Vein endothelial cell (primary cell): ENCODE data around the gene TBL2. TPM values are rescaled to one million over a fixed set of nuclear protein-coding genes. Genes with fewer than 3 reads are reported as not detected.

Experiments used
- total RNA-seq: library from RNA; depleted of rRNA; stranded (reverse); fragments of >200 nt; gene quantifications from 2 replicates; pipeline ENCODE4 v1.2.3, GENCODE V29; 2012

Gene TBL2, protein sequence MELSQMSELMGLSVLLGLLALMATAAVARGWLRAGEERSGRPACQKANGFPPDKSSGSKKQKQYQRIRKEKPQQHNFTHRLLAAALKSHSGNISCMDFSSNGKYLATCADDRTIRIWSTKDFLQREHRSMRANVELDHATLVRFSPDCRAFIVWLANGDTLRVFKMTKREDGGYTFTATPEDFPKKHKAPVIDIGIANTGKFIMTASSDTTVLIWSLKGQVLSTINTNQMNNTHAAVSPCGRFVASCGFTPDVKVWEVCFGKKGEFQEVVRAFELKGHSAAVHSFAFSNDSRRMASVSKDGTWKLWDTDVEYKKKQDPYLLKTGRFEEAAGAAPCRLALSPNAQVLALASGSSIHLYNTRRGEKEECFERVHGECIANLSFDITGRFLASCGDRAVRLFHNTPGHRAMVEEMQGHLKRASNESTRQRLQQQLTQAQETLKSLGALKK
- 44.0 and 52.3 TPM in 2 replicates for total RNA-seq

GRCh38 chr7:73578342-73579128, at the start of gene TBL2:
TBL2 (minus strand) TSS chr7:73578579; CDS start chr7:73578549, 30 bp downstream.

DNA sequence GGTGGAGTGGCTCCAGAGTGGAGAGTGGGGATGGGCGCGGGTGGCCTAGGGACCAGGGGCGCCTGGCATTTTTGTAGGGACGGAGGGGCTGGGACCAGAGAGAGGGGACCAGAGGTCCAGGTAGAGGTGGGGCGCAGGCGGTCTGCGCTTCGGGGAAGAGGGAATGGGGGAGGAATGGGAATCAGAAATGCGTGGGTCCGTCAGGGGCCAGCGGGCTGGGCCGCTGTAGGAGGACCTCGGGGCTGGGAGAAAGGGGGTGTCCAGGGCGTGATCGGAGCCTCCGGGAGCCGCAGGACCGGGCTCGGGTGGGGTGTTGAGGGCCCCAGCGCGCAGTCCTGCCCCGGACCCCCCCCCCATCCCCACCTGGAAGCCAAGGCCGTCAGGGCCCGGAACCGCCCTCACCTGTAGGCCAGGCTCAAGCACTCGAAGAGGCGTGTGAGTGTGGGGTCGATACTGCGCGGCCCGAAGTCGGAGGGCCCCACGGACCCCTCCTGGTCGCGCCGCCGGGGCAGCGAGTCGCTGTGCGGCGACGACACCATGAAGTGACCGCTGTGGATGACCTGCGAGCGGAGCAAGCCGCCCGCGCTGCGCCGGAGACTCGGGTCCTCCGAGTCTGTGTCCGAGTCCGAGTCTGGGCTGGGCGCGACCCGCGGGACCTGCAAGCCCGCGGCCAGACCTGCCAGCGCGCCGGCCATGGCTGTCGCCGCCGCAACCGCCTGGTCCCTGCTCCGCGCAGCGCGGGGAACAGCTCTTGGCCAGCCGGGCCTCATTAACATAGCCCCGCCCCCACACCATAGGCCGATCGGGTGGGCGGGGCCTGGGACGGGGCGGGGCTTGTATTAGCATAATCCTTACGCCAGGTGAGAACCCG, 45.7 kb upstream of the TBL2 start, which contains the start of gene MLXIPL:
TSS of gene MLXIPL (minus strand) at position 725 of the 871 bp plus-strand sequence. CDS start at position 695, 30 bp downstream.

DNA sequence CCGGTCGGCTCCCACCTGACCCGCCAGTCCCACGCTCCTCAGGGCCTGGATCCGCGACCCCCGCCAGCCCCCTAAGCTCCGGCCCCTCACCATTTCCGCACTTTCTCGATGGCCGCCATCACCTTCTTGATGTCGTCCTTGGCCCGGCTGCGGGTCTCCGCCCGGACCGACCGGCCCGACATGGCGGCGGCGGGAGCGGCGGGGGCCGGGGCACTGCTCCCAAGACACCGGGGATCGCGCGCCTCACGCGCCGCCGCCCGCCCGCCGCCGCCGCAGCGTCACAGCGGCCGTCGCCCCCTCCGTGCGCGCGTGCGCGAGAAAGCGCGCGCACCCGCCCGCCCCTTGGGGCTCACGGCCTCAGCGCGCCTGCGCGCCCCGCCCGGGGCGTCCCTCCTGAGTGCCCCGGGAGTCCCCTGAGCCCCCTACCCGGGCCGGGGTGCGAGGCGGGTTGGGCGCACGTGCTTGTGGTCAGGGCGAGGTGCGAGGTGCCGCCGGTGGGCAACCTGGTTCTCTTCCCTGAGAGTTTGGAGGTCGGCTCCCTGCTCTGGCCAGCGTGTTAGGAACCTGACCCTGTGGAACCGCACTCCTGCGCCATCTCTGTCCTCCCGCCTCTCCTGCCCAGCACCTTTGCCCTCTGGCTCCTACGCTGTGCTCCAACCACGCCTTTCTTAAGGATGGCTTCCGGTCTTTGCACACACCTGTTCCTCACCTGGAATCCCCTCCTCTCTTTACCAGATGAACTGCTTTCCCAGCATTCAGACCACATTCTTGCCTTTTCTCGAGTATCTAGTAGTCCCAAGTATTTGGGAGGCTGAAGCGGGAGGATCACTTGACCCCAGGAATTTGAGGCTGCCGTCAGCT, 20.8 kb downstream of the TBL2 start, which contains the start of gene BCL7B:
TSS of gene BCL7B (minus strand) at position 294 of the 861 bp plus-strand sequence. CDS start at position 182, 112 bp downstream.

GRCh38 chr7:73522105-73522872, 56.1 kb downstream of the TBL2 start, which contains the start of gene BAZ1B:
BAZ1B (minus strand) TSS chr7:73522293; CDS start chr7:73521933, 360 bp downstream.

Other genes with a start within 250 kb of the TBL2 start
- 0.67 and 1.6 TPM in 2 replicates for gene FZD9, start 144.8 kb downstream of the TBL2 start, total RNA-seq
- gene BAZ1B, start 56.3 kb downstream of the TBL2 start, total RNA-seq: 45.7 and 63.6 TPM in 2 replicates
- gene BCL7B, start 20.9 kb downstream of the TBL2 start, total RNA-seq: 35.9 and 37.2 TPM in 2 replicates
- gene MLXIPL, start 45.9 kb upstream of the TBL2 start, total RNA-seq: not detected in 2 replicates
- 2.5 and 3.9 TPM in 2 replicates for gene VPS37D, start 89.3 kb upstream of the TBL2 start, total RNA-seq
- 2.6 and 3.0 TPM in 2 replicates for gene DNAJC30, start 104.9 kb upstream of the TBL2 start, total RNA-seq
- gene BUD23, start 105.0 kb upstream of the TBL2 start, total RNA-seq: 34.0 and 35.4 TPM in 2 replicates
- 14.0 and 17.9 TPM in 2 replicates for gene STX1A, start 141.1 kb upstream of the TBL2 start, total RNA-seq
- gene ABHD11, start 160.2 kb upstream of the TBL2 start, total RNA-seq: 8.5 and 8.8 TPM in 2 replicates
- 0.98 TPM in 1 of 2 replicates, not detected in the other for gene CLDN3, start 191.7 kb upstream of the TBL2 start, total RNA-seq